ENCODE measurements around the gene GATA6.

GATA6 gene

GRCh38 chr18:22169011-22169888 lies at the start of gene GATA6:
Gene GATA6 (plus strand): TSS chr18:22169589. CDS start chr18:22171145, 1,556 bp downstream.
- no peak for FAIRE-seq

DNA sequence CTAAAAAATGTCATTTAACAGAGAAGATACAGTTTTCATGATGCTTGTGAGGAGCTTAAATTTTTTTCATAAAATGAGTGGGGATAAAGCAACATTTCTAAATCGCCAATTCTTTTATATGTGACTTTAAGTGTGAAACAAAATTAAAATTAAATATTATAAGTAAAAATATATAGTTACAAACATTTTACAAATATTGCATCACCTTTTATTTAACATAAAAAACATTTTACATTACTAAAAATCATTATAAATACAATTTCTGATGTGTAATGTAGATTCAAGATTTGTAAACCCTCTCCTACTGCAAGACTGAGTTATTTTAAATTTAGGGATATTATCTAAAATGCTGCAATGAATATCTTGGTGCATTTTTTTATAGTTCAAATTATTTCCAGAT lies 44.4 kb upstream of the GATA6 start:
- no peak for FAIRE-seq
- DNase-seq (ENCODE audit: extremely low spot score, insufficient read length, low read depth), result no peak

More at GRCh38 chr18:22169011-22169888, at the start of gene GATA6:
- peak; percentile 28 for DNase-seq (ENCODE audit: extremely low spot score, insufficient read length, low read depth)

GRCh38 chr18:22128954-22129353 lies 40.4 kb upstream of the GATA6 start:
- DNase-seq (ENCODE audit: extremely low spot score, insufficient read length, low read depth), result no peak
- no peak for FAIRE-seq

GRCh38 chr18:22129778-22130177 lies 39.6 kb upstream of the GATA6 start:
- no peak for DNase-seq (ENCODE audit: extremely low spot score, insufficient read length, low read depth)
- FAIRE-seq, result no peak

DNA sequence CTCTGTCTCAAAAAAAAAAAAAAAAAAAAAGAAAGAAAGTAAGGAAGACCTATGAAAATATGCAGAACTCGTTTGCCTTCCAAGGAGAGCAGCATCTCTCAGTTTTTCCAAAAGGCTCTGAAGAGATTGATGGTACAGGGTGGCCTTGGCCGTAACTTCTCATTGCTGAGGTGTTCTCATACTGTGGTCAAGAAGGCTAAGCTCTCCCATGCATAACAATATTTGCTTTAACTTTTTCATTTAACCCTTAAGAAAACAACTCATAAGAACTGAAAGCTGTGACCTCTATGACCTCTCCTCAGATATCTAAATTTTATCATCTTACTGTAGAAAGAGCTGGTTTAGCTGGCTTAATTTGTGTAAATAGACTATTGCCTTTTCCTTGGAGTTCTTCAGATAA lies 37.1 kb upstream of the GATA6 start:
- FAIRE-seq, result no peak
- DNase-seq (ENCODE audit: extremely low spot score, insufficient read length, low read depth), result no peak

DNA sequence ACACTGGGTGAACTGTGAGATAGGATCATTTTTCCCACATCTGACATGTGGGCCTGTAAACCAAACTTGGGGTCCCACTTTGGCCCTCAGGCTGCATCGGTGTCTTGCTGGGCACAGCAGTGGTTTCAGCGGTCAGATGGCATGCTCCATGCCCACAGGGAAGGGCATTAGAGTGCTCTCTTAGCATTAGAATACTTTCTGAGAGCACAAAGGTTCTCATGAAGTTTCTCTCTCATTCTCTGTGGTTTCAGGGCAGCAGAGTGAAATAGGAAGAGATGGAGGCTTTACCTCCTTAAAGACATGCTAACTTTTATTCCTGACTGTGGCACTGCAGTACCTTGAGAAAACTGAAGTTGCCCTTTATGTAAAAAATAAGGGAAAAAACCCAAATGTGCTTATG lies 36.6 kb upstream of the GATA6 start:
- no peak for DNase-seq (ENCODE audit: extremely low spot score, insufficient read length, low read depth)
- no peak for FAIRE-seq

GRCh38 chr18:22136395-22136794 lies 33.0 kb upstream of the GATA6 start:
- no peak for FAIRE-seq
- no peak for DNase-seq (ENCODE audit: extremely low spot score, insufficient read length, low read depth)

GRCh38 chr18:22141211-22141610 lies 28.2 kb upstream of the GATA6 start:
- DNase-seq (ENCODE audit: extremely low spot score, insufficient read length, low read depth) (no peak), FAIRE-seq (no peak)

GRCh38 chr18:22143347-22144340 lies 25.7 kb upstream of the GATA6 start:
- no peak for FAIRE-seq

DNA sequence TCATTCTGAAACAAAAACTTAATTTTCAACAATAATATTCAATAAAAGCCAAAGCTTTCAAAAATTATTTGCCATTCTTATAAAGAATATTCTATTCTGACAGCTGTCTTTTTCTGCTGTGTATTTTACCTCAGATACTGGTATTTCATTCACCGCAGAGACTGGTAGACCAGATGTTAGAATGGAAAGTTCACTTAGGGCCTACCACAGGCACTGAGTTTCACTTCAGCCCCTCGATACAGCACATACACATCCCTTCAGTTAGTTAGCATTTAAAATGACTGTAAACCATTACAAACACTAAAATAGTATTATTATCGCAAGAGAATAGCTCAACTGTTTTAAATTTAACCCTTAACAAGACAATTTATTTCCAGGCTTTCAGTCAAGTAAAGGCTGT lies 24.2 kb upstream of the GATA6 start:
- no peak for FAIRE-seq
- DNase-seq (ENCODE audit: extremely low spot score, insufficient read length, low read depth), result no peak

More at GRCh38 chr18:22143347-22144340, 25.7 kb upstream of the GATA6 start:
- DNase-seq (ENCODE audit: extremely low spot score, insufficient read length, low read depth), result no peak

- FAIRE-seq (no peak), DNase-seq (ENCODE audit: extremely low spot score, insufficient read length, low read depth) (no peak)
Observed at GRCh38 chr18:22149710-22150109, 19.7 kb upstream of the GATA6 start.

DNA sequence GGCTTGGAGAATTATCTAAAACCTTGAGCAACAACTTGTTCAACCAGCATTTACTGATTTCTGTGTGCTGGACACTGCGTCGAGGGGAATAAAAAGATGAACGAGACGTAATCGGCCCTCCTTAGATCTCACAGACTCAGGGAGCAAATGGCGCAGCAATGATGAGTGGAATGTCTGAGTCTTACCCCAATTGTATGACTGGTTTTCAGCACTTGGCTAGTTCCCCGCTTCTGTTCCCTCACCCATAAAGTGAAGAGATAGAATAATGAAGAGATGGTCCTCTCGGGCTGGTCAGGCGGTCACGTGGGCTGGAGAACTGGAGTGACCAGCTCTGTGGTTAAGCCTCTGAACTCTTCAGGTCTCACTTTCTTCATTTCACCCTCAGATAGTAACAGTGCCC lies 17.3 kb upstream of the GATA6 start:
- FAIRE-seq (no peak), DNase-seq (ENCODE audit: extremely low spot score, insufficient read length, low read depth) (no peak)

DNA sequence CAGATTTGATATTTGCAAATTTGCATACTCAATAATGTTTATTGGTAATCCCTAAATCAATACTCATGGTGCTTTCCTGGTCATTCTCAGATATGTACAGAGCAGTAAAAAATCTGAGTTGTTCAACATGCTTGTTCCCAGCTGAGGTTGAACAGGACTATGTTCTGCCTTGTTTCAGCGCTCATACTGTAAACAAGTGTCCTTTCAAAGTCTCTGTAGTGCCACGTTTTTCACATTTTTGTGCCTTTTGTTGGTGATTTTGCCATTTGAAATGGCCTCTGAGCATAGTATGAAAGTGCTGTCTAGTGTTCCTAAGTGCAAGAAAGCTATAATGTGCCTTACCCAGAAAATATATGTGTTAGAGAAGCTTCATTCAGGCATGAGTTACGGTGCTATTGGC lies 16.0 kb upstream of the GATA6 start:
- no peak for DNase-seq (ENCODE audit: extremely low spot score, insufficient read length, low read depth)
- FAIRE-seq, result no peak

DNA sequence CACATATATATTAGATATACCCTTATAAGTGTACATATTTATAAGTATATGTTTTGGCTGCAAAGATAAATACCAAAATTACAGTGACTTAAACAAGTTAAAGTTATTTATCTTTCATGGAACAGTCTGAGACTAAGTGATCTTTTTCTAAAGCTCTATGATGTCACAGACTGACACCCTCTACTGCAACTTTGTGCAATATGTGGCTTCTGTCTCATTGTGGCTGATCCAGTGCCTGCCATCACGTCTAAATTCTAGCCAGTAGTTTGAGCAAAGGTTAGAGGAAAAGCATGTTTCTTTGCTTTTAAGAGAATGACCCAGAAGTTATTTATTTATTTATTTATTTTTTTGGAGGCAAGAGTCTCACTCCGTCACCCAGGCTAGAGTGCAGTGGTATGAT lies 13.8 kb upstream of the GATA6 start:
- FAIRE-seq (no peak), DNase-seq (ENCODE audit: extremely low spot score, insufficient read length, low read depth) (no peak)

DNA sequence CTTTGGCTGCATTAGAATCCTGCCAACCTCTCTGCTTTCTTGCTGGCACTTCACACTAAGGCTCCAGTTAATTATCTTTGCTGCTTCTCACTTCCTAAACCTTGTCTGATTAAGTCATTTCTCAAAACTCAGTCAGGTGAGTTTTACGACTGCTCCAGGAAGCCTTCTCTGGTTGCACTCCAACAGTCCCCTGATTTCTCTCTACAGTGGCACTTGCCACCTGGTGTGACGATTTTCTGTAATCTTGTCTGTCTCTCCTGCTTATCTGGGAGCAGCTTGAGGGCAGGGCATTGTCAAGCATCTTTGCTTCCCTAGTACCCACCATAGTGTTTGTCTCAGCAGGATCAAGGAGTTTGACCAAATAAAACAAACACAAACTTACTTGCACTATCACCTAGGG lies 10.4 kb upstream of the GATA6 start:
- no peak for FAIRE-seq
- no peak for DNase-seq (ENCODE audit: extremely low spot score, insufficient read length, low read depth)

GRCh38 chr18:22161090-22161489 lies 8.3 kb upstream of the GATA6 start:
- DNase-seq (ENCODE audit: extremely low spot score, insufficient read length, low read depth) (no peak), FAIRE-seq (no peak)

DNA sequence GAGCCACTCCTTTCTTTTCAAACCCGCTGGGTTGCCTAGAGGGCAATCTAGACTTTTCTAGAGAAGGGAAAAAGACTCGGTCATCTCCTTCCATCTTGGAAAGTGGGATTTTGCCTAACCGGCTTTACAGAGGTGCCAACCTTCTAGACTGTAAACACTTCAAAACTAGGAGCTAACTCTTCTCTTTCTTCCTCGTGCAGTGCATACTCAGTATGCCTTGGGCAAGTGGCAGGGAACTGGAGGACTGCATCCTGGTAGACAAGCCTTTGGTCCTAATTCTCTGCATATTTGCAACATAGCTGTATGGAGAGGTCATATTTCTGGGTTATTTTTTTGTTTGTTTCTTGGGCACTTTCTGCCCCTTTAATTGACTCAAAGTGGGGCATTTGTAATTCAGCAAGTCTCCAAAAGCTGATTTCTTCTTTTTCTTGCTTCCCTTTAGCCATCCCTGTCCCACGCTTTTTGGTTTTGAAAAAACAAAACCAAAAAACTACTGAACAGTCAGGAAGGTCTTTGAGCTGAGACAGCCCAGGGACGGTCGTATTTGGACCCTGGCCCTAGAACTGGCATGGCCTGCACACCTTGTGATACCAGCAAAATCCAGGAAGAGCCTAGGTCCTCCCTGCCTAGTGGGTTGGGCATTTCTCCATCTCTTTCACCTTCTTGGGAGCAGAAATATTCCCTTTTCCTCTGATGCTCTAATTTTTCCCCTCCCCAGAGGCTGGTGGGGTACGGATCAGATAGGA lies 5.8 kb upstream of the GATA6 start:
- FAIRE-seq (no peak), DNase-seq (ENCODE audit: extremely low spot score, insufficient read length, low read depth) (no peak)

- FAIRE-seq (no peak), DNase-seq (ENCODE audit: extremely low spot score, insufficient read length, low read depth) (no peak)
Observed at GRCh38 chr18:22164337-22165048, 4.9 kb upstream of the GATA6 start.

DNA sequence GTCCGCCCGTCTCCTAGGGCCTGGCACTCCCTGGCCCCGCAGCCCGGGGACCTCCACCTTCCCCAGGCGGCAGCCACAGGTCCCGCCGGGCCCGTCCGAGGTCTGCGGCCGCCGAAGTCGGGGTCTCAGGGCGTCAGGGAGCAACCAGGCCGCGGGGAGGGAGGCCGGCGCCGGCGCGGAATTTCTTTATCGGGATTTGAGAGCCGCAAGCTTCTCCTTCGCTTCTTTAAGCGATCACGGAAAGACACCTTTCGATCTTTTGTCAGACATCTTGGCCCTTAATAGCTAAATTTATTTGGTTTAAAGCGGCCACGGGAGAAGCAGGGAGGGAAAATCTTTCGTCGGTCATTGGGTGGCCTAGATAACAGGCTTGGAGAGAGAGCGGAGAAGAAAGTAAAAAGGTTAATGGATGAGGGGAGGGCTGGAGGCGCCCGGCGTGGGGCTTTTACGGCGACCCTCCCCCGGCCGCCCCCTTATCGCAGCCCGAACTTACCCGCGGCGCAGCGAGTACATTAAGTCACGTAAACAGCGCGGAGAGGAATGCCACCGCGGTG lies 4.3 kb upstream of the GATA6 start:
- DNase-seq (ENCODE audit: extremely low spot score, insufficient read length, low read depth) (no peak), FAIRE-seq (no peak)
